Gastrocnemius medialis (tissue), 4 donors: Measurements from ENCODE around the gene ATP11A.

Experiments
- POLR2A ChIP-seq, 2 donors: fragments of 450-650 bp; IDR thresholded peaks; one replicate each; pipeline ENCODE4 v1.6.1; 2017; ENCODE audit warnings: antibody characterized with exemption in 2 of 2, mild to moderate bottlenecking in 2 of 2, moderate library complexity in 2 of 2
- TF ChIP-seq, protein P1 (sequence below), 5 experiments: fragments of 450-650 bp in 3 of 5; fragments of 200-600 bp in 2 of 5; sonication (generic) in 2 of 5; IDR thresholded peaks in 4 of 5; conservative IDR thresholded peaks in 1 of 5; 1 replicate in 4 of 5; 2 replicates in 1 of 5; pipeline ENCODE4 v1.5.1; 2016 to 2019; ENCODE audit warnings: antibody characterized with exemption in 5 of 5, mild to moderate bottlenecking in 3 of 5, moderate library complexity in 3 of 5

DNA sequence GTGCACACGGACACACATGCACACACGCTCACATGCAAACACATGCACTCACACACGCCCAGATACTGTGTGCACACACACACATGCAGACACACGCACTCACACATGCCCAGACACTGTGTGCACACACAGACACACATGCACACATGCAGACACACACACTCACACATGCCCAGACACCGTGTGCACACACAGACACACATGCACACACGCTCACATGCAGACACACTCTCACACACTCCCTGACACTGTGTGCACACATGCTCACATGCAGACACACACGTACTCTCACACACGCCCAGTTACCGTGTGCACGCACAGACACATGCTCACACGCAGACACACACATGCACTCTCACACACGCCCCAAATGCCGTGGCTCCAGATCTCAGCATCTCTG is 142.0 kb downstream of the ATP11A start:
- TF ChIP-seq, protein P1, sequence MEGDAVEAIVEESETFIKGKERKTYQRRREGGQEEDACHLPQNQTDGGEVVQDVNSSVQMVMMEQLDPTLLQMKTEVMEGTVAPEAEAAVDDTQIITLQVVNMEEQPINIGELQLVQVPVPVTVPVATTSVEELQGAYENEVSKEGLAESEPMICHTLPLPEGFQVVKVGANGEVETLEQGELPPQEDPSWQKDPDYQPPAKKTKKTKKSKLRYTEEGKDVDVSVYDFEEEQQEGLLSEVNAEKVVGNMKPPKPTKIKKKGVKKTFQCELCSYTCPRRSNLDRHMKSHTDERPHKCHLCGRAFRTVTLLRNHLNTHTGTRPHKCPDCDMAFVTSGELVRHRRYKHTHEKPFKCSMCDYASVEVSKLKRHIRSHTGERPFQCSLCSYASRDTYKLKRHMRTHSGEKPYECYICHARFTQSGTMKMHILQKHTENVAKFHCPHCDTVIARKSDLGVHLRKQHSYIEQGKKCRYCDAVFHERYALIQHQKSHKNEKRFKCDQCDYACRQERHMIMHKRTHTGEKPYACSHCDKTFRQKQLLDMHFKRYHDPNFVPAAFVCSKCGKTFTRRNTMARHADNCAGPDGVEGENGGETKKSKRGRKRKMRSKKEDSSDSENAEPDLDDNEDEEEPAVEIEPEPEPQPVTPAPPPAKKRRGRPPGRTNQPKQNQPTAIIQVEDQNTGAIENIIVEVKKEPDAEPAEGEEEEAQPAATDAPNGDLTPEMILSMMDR (IDR thresholded peaks at IDR 0.05 in 4 of 5, conservative IDR thresholded peaks at IDR 0.05 in 1 of 5): no peak
- no peak for TF ChIP-seq POLR2A (IDR thresholded peaks at IDR 0.05)
